Measurements from ENCODE around the gene VAMP2.

GRCh38 chr17:8124350-8125153, 38.2 kb downstream of the VAMP2 start:
- TF ChIP-seq ZNF19 (tag by site-specific recombination; IDR thresholded peaks at IDR 0.05; ENCODE audit: low read depth) (no peak), PBX3 (CRISPR knock-in tag; IDR thresholded peaks at IDR 0.05) (no peak), CTCF (tag by site-specific recombination; IDR thresholded peaks at IDR 0.05) (no peak), KLF1 (tag by site-specific recombination; IDR thresholded peaks at IDR 0.05) (no peak), YY1 (tag by site-specific recombination; IDR thresholded peaks at IDR 0.05) (no peak), ZNF23 (tag by site-specific recombination; IDR thresholded peaks at IDR 0.05; ENCODE audit: borderline replicate concordance) (no peak), MYNN (tag by site-specific recombination; IDR thresholded peaks at IDR 0.05; ENCODE audit: borderline replicate concordance) (no peak), ZNF311 (tag by site-specific recombination; IDR thresholded peaks at IDR 0.05; ENCODE audit: borderline replicate concordance) (no peak), GFI1B (tag by site-specific recombination; IDR thresholded peaks at IDR 0.05) (no peak), ZNF707 (tag by site-specific recombination; IDR thresholded peaks at IDR 0.05) (no peak), ZNF157 (tag by site-specific recombination; IDR thresholded peaks at IDR 0.05) (no peak), ZNF549 (tag by site-specific recombination; IDR thresholded peaks at IDR 0.05) (no peak)

All from HEK293 (cell line).